Neural progenitor cell (in vitro differentiated cells): ENCODE measurements around the gene CACHD1.

ENCODE experiments used
- CTCF ChIP-seq: fragments of 200-600 bp; sonication (generic); IDR thresholded peaks from 2 replicates; pipeline ENCODE4 v1.5.1; 2017; ENCODE audit warnings: antibody characterized with exemption, mild to moderate bottlenecking
- EZH2 ChIP-seq: fragments of 200-600 bp; sonication (generic); IDR thresholded peaks from 2 replicates; pipeline ENCODE4 v1.6.1; 2017; ENCODE audit warnings: antibody characterized with exemption, mild to moderate bottlenecking, moderate library complexity

GRCh38 chr1:64550946-64551605 is 81.1 kb downstream of the CACHD1 start:
- no peak for TF ChIP-seq EZH2
- no peak for TF ChIP-seq CTCF
